HEK293 (cell line): ENCODE measurements around the gene IKZF1.
A peak's percentile ranks its signal among the peaks of the same experiment; 100 is the strongest.

ENCODE experiments used
- CTCF ChIA-PET: fragments of 350-600 bp; formaldehyde crosslinking; extraction: SDS; loops from one replicate; lab custom pipeline; 2021; ENCODE audit warnings: antibody characterized with exemption; lab: Yijun Ruan, JAX
- POLR2A ChIA-PET: fragments of 300-600 bp; formaldehyde crosslinking; extraction: SDS; loops from one replicate; lab custom pipeline; 2020; ENCODE audit warnings: antibody characterized with exemption, inconsistent platforms; lab: Yijun Ruan, JAX
- H3K27ac ChIP-seq: fragments of 200-500 bp; sonication (Bioruptor generic); 2 replicates; pipeline ENCODE4 v1.5.1; 2014; ENCODE audit warnings: low read depth, low read length, control low read depth, inconsistent platforms; ENCODE audit errors: extremely low read depth
- H3K36me3 ChIP-seq, 2 experiments: fragments of 200-500 bp in 1 of 2; sonication (Bioruptor generic) in 1 of 2; 1 replicate in 1 of 2; 2 replicates in 1 of 2; pipeline ENCODE4 v1.5.1; 2014 to 2017; ENCODE audit warnings: inconsistent platforms in 2 of 2, low read length in 2 of 2; ENCODE audit not compliant: control insufficient read depth in 2 of 2, insufficient read depth in 1 of 2
- H3K4me1 ChIP-seq: fragments of 200-500 bp; sonication (Bioruptor generic); 2 replicates; pipeline ENCODE4 v1.5.1; 2014; ENCODE audit warnings: mild to moderate bottlenecking, low read length, inconsistent platforms; ENCODE audit not compliant: control insufficient read depth, insufficient read depth
- H3K4me3 ChIP-seq: 2 replicates; pipeline ENCODE4 v1.5.1; 2011; ENCODE audit warnings: low read depth, mild to moderate bottlenecking, control low read depth, low read length, moderate library complexity
- H3K9me3 ChIP-seq: fragments of 200-500 bp; sonication (Bioruptor generic); 2 replicates; pipeline ENCODE4 v1.5.1; 2014; ENCODE audit warnings: low read depth, low read length, inconsistent platforms; ENCODE audit not compliant: control insufficient read depth, insufficient read depth
- CTCF ChIP-seq: fragments of 450-650 bp; formaldehyde crosslinking; IDR thresholded peaks from 2 replicates; pipeline ENCODE4 v1.5.1; 2016; ENCODE audit warnings: missing biosample characterization, missing genetic modification characterization
- EGR2 ChIP-seq: fragments of 450-650 bp; formaldehyde crosslinking; IDR thresholded peaks from 2 replicates; pipeline ENCODE4 v1.5.1; 2016; ENCODE audit warnings: low read depth, missing biosample characterization, missing genetic modification characterization
- GLI2 ChIP-seq: fragments of 450-650 bp; formaldehyde crosslinking; IDR thresholded peaks from 2 replicates; pipeline ENCODE4; 2017; ENCODE audit warnings: missing biosample characterization, missing genetic modification characterization, low read depth, borderline replicate concordance
- KLF16 ChIP-seq: fragments of 450-650 bp; formaldehyde crosslinking; IDR thresholded peaks from 2 replicates; pipeline ENCODE4 v1.5.1; 2017; ENCODE audit warnings: missing biosample characterization, missing genetic modification characterization
- REPIN1 ChIP-seq: fragments of 450-650 bp; formaldehyde crosslinking; IDR thresholded peaks from 2 replicates; pipeline ENCODE4 v1.5.1; 2017; ENCODE audit warnings: missing biosample characterization, missing genetic modification characterization, low read depth
- TRIM28 ChIP-seq: IDR thresholded peaks from 2 replicates; pipeline ENCODE4 v1.6.1; 2011; ENCODE audit warnings: low read length, control low read depth, borderline replicate concordance
- ZBTB49 ChIP-seq: fragments of 450-650 bp; formaldehyde crosslinking; IDR thresholded peaks from 2 replicates; pipeline ENCODE4 v1.5.1; 2016; ENCODE audit warnings: missing biosample characterization, missing genetic modification characterization, low read depth
- ZFP69B ChIP-seq: fragments of 450-650 bp; formaldehyde crosslinking; IDR thresholded peaks from 2 replicates; pipeline ENCODE4 v1.5.1; 2016; ENCODE audit warnings: missing biosample characterization, missing genetic modification characterization
- ZNF16 ChIP-seq: fragments of 450-650 bp; formaldehyde crosslinking; IDR thresholded peaks from 2 replicates; pipeline ENCODE4 v1.5.1; 2016; ENCODE audit warnings: low read depth, missing biosample characterization, missing genetic modification characterization
- ZNF248 ChIP-seq: fragments of 450-650 bp; formaldehyde crosslinking; IDR thresholded peaks from 2 replicates; pipeline ENCODE4 v1.5.1; 2017; ENCODE audit warnings: missing biosample characterization, missing genetic modification characterization
- ZNF280C ChIP-seq: fragments of 450-650 bp; formaldehyde crosslinking; IDR thresholded peaks from 2 replicates; pipeline ENCODE4 v1.5.1; 2016; ENCODE audit warnings: missing biosample characterization, missing genetic modification characterization
- ZNF521 ChIP-seq: fragments of 450-650 bp; formaldehyde crosslinking; IDR thresholded peaks from 2 replicates; pipeline ENCODE4 v1.5.1; 2017; ENCODE audit warnings: missing biosample characterization, mild to moderate bottlenecking, missing genetic modification characterization
- ZNF692 ChIP-seq: fragments of 450-650 bp; formaldehyde crosslinking; IDR thresholded peaks from 2 replicates; pipeline ENCODE4 v1.5.1; 2016; ENCODE audit warnings: missing biosample characterization, missing genetic modification characterization
- ZNF707 ChIP-seq: fragments of 450-650 bp; formaldehyde crosslinking; IDR thresholded peaks from 2 replicates; pipeline ENCODE4 v1.5.1; 2016; ENCODE audit warnings: missing biosample characterization, missing genetic modification characterization
- ZNF830 ChIP-seq: fragments of 450-650 bp; IDR thresholded peaks from 2 replicates; pipeline ENCODE4 v1.5.0; 2018; ENCODE audit warnings: missing biosample characterization, missing genetic modification characterization, low read depth, mild to moderate bottlenecking, moderate library complexity
- ZSCAN30 ChIP-seq: fragments of 450-650 bp; IDR thresholded peaks from 2 replicates; pipeline ENCODE4 v1.5.1; 2018; ENCODE audit warnings: missing biosample characterization, mild to moderate bottlenecking, missing genetic modification characterization, moderate library complexity

The IKZF1 gene

GRCh38 chr7:50418086-50418515 lies 113.6 kb downstream of the IKZF1 start (continued):
- peak; percentile 74 for TF ChIP-seq CTCF (tag by site-specific recombination)
- no peak for TF ChIP-seq ZNF830 (tag by site-specific recombination)
- 0 out of 2 replicates have a peak, but pooled peaks have one; percentile 35 for TF ChIP-seq ZSCAN30
- no peak for TF ChIP-seq KLF16 (tag by site-specific recombination)
- no peak for TF ChIP-seq ZBTB49 (tag by site-specific recombination)
- TF ChIP-seq ZNF521 (tag by site-specific recombination): no peak

- POLR2A ChIA-PET: no interaction called here
Observed at GRCh38 chr7:50418526-50419290, 114.2 kb downstream of the IKZF1 start.

More at GRCh38 chr7:50418526-50419290, 114.2 kb downstream of the IKZF1 start:
- Histone ChIP-seq H3K4me1 (no peaks in the 10 kb centered on the region), H3K9me3 (no peaks in the 10 kb centered on the region), H3K36me3 (no peaks in the 10 kb centered on the region), H3K27ac (no peak overlapping the region), H3K4me3 (no peak overlapping the region)
- TF ChIP-seq REPIN1 (tag by site-specific recombination) (no peak), TRIM28 (no peak), ZNF707 (tag by site-specific recombination) (no peak), EGR2 (tag by site-specific recombination) (no peak), ZFP69B (tag by site-specific recombination) (no peak), ZNF280C (no peak), GLI2 (tag by site-specific recombination) (no peak), ZNF16 (tag by site-specific recombination) (no peak), ZNF248 (tag by site-specific recombination) (no peak), ZNF692 (no peak)
- CTCF ChIA-PET: interaction anchor here (0.6 to 3.4 kb wide), 27 partner anchors 8 to 1868 kb away, joined by 3 to 30 read pairs (median 4); no protein-coding TSS in a partner anchor
